ENCODE measurements around the gene IGSF9.

- TF ChIP-seq NFE2L1 (CRISPR knock-in tag; IDR thresholded peaks at IDR 0.05; ENCODE audit: borderline replicate concordance) (no peak), JUND (CRISPR knock-in tag; IDR thresholded peaks at IDR 0.05) (no peak)
- TF ChIP-seq, protein P1, sequence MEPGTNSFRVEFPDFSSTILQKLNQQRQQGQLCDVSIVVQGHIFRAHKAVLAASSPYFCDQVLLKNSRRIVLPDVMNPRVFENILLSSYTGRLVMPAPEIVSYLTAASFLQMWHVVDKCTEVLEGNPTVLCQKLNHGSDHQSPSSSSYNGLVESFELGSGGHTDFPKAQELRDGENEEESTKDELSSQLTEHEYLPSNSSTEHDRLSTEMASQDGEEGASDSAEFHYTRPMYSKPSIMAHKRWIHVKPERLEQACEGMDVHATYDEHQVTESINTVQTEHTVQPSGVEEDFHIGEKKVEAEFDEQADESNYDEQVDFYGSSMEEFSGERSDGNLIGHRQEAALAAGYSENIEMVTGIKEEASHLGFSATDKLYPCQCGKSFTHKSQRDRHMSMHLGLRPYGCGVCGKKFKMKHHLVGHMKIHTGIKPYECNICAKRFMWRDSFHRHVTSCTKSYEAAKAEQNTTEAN (CRISPR knock-in tag; conservative IDR thresholded peaks at IDR 0.05) = no peak
- TF ChIP-seq, protein P2, sequence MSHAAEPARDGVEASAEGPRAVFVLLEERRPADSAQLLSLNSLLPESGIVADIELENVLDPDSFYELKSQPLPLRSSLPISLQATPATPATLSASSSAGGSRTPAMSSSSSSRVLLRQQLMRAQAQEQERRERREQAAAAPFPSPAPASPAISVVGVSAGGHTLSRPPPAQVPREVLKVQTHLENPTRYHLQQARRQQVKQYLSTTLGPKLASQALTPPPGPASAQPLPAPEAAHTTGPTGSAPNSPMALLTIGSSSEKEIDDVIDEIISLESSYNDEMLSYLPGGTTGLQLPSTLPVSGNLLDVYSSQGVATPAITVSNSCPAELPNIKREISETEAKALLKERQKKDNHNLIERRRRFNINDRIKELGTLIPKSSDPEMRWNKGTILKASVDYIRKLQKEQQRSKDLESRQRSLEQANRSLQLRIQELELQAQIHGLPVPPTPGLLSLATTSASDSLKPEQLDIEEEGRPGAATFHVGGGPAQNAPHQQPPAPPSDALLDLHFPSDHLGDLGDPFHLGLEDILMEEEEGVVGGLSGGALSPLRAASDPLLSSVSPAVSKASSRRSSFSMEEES (CRISPR knock-in tag; IDR thresholded peaks at IDR 0.05) = no peak
These were observed 36.1 kb upstream of the IGSF9 start for GRCh38 chr1:159981351-159982055.
